GM18861 (cell line): Measurements from ENCODE around the gene LTN1.
A peak's percentile ranks its signal among the peaks of the same experiment; 100 is the strongest.
"Not testable (repeated sequence)": the region's sequence is repeated elsewhere in the genome, so short reads cannot be mapped to it uniquely, and the experiment has no call there.

Experiments used
- ATAC-seq: cut with Tn5 transposase; IDR thresholded peaks from one replicate; pipeline ENCODE4 v1.9.1; 2021; ENCODE audit not compliant: unreplicated experiment

Gene LTN1

DNA sequence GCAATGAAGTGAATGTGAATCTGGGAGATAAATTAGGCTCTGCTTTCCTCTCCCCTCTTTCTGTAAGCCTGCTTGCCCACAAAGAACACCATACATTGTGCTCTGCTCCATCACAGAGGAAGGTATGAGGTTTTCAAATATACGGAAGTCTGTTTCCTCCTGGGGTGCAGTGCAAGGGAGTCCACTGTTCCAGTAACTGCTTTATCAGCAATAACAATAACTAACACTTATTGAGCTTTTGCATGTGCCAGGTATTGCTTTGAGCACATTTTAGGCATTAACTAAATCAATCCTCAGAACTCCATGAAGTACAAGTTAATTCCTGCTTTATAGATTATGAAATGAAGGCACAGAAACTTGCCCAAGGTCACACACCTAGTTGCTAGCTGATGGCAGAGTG lies 10.0 kb downstream of the LTN1 start:
- ATAC-seq, result no peak

DNA sequence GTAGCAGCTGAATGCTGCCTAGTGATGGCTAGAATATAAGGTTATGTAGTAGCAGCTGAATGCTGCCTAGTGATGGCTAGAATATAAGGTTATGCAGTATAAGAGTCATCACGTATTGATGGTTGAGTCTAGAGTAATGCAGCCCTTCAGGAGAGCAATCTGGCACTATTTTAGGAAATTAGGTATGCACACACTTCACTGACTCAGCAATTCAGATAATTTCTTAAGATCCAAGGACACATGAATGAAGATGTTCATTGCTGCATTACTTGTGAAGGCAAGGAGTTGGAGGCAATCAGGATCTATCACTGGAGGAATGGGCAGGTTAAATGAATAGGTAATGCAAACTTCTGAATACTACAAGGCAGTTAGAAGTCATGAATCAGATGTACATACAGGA lies 13.6 kb downstream of the LTN1 start:
- ATAC-seq, result no peak

DNA sequence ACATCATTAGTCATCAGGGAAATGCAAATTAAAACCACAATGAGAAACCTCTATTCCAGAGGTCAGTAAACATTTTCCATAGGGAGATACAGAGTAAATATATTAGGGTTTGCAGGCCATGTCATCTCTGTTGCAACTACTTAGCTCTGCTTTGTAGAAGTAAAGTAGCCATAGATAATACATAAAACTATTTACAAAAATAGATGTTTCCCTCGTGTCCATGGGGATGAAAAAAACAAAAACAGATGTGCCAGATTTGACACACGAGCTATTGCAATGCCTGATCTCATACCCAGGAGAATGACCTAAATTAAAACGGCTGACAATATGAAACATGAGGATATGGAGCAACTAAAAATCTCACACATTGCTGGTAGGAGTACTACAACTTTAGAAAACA lies 17.3 kb downstream of the LTN1 start:
- ATAC-seq, result no peak

DNA sequence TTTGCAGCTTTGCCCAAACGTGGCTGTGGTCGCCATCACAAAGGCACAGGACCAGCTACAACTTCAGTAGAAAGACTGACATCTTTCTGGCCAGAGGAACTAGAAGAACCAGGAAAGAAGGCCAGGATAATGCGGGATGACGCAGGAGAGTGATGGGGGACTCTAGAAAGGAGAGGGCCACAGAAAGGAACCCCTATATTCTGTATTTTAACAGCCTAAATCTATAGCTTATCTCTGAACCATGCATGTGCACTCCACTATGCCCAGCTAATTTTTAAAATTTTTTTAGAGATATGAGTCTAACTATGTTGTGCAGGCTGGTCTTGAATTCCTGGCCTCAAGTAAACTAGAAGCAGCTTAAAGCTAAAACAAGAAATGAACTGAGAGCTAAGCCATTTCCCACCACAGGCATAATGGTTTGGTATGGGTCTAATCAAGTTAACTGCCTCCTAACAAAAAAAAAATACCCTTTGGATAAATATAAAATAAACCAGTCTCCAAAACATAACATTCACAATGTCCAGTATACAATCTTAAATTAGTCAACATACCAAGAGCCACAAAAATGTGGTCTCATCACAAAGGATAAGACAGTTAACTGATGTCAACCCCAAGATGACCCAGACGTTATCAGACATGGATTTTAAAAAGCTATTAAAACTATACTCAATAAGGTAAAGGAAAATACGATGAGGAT lies 18.0 kb downstream of the LTN1 start:
- ATAC-seq, result no peak

DNA sequence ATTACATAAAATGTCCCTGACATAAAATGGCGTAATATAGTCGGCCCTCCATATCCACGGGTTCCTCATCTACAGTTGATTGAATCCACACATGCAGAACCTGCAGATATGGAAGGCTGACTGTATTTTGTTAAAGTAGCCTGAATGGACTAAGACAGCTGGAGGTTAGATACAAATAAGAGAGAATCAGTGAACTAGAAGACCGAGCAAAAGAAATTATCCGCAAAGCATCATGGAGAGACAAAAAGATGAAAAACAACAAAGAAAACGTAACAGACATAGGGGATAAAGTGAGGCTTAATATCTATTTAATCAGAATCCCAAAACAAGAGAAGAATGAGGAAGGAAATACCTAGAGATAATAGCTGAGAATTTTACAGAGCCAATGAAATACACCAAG lies 20.3 kb downstream of the LTN1 start:
- no peak for ATAC-seq

DNA sequence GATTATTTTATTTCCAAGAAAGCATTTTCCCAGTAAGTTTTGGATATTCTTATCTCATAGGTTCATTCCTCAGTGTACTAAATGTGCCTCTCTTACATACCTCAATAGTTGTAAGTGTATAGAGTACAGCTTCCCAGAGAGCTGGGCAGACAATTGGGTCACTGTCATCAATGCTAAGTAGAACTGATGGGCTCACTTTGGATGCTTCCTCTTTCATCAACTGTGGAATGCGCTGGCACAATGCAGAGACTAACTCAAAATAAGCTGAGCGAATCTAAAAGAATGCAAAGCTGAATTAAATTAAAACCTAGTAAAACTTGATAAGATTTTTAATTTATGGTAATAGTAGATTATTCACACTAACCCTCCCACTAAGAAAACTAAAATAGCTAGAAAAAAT lies 21.5 kb downstream of the LTN1 start:
- no peak for ATAC-seq

DNA sequence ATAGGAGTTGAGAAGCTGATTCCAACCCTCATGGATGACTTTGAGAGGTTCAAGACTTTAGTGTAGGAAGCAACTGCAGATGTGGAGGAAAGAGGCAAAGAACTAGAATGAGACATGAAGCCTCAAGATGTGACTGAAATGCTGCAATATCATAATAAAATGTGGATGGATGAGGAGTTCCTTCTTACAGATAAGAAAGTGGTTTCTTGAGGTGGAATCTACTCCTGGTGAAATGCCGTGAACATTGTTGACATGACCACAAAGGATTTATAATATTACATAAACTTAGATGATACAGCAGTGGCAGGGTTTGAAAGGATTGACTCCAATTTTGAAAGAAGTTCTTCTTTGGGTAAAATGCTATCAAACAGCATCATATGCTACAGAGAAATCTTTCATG lies 28.8 kb downstream of the LTN1 start:
- no peak for ATAC-seq

DNA sequence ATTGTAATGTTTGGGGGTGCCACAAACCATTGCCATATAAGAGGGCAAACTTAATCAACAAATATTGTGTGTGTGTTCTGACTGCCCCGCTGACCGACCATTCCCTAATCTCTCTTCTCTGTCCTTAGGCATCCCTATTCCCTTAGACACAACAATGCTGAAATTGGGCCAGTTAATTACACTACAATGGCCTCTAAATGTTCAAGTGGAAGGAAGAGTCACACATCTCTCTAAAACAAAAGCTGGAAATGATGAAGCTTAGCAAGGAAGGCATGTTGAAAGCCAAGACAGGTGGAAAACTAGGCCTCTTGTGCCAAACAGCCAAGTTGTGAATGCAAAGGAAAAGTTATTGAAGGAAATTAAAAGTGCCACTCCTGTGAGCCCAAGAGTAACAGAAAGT lies 30.2 kb downstream of the LTN1 start:
- ATAC-seq, result no peak

DNA sequence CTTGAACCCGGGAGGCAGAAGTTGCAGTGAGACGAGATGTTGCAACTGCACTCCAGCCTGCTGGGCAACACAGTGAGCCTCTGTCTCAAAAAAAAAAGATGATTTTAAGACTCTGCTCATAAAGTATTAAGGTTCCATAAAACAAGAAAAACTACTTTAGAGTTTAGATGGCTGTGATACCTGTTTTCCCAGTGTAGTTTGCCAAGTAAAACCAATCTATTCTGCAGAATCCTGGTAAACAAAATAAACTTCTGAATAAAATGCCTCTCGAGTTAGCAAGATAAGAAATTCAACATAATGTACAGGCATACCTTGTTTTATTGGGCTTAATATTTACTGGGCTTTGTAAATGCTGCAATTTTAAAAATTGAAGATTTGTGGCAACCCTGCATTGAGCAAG lies 30.8 kb downstream of the LTN1 start:
- no peak for ATAC-seq

DNA sequence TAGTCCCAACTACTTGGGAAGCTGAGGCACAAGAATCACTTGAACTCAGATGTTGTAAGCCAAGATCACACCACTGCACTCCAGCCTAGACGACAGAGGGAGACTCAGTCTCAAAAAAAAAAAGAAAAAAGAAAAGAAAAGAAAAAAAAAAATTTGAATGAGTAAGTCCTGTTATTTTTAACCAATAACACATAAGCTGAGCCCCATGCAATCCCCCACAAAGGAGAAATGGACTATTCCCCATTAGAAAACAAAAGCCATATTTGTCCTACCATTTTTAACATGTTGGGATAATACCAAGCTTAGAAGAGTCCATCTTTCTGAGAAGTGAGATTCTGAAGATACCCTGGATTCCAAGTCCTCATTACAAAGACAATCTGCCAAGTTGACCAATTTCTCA lies 32.4 kb downstream of the LTN1 start:
- no peak for ATAC-seq

DNA sequence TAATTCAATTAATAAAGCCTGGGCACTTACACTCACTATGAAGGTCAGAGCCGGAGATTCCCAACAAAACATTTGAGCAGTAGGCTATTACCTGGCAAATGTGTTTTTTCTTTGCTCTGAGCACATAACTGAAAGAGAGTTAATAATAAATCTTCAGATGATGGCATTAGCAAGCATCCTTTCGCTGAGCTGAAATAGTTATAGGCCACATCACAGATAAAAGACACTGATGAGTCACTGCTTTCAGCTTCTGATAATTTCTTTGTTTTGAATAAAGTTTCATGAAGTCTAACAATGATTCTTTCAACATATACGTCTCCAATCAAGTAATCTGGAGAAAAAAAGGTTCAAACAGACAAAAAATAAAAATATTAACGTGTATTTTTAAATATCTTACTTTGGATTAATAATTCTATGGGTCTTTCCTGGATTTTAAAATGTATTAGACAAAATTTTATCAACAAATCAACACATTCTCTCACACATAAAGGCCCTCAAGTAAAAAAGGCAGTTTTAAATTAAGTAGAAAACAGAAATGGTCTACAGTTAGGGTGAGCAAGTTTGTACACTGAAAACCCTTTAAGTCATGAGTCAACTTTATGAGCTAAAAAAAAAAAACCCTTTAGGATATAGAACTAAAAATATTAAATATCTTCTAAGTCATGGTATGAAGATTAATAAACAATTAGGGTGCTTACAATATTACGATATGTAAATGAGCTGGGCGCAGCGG lies 33.1 kb downstream of the LTN1 start:
- ATAC-seq, result no peak

DNA sequence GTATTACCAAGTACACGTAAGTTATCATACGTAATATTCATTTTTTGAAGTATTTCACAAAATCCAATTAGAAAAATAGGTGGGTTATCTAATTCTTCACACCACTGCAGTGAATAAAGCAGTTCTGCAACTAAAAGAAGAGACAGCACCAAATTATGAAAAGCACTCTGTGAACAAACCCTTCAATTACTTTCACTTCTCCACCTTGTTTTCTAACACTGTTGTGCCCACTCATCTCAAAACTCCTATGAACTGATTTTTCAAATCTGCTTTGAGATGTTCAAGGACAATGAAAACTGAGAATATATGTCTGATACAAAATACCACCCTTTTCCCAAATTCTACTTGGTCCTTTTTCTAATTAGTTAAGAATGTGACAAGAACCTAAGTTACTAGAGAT lies 39.4 kb downstream of the LTN1 start:
- peak; percentile 67 for ATAC-seq

DNA sequence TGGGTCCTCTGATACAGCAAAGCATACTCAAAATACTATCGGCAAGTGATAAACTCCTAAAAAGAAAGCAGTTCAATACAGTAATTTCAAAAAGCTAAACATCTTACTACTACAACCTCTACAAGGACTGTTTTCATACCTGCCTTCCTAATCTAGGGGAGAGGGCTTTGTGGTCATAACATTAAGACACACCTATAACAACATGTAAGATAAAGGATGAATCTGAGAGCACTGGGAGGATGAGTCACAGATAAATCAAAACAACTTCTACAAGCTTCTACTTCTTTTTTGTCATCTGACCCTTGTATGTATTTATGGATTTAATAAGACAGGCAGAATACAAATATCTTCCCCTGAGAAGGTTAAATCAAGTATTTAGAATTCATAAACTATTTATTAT lies 40.0 kb downstream of the LTN1 start:
- no peak for ATAC-seq

DNA sequence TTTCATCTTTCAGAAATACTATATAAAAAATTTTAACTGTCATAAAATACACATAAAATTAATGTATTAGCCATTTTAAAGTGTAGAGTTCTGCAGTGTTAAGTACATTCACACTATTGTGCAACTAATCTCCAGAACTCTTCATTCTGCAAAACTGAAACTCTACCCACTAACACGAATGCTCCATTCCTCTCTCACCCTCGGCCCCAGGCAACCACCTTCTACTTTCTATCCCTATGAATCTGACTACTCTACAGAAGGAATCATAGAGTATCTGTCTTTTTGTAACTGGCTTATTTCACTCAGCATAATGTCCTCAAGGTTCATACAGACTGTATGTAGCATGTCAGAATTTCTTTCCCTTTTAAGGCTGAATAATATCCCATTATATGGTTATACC lies 43.4 kb downstream of the LTN1 start:
- no peak for ATAC-seq

DNA sequence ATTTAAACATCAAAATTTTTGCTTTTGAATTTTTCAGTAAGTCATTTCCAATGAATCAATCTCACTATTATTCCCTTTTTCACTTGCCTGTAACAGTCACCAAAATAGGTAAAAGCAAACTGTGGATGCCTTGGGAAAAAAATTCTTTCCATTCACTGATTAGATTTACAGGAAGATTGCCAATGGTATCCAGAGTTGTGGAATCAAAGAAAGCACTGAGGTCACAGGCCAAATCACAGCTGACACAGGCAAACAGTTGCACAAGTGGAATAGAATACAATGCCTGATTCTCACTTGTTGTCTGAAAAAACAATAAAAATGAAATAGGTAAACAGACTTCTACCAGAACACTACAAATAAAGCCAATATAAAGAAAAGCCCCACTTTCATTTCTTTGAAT lies 48.4 kb downstream of the LTN1 start:
- ATAC-seq, result no peak

DNA sequence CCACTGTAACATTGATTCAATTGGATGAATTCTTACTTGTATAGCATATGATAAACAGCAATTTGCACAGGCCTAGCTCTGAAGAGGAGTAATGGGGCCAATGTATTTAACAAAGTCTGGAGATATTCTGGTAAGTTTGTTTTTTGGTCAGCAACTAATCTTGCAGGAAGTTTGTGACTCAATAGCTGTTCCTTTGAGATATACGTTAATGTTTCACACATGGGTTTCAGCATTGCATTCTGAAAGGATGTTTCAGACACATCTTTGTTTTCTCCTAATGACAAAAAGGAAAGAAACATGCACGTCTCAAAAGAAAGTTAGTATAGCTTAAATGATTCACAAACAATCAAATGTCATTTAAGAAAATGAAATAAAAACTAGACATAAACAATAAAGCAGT lies 49.0 kb downstream of the LTN1 start:
- ATAC-seq, result no peak

DNA sequence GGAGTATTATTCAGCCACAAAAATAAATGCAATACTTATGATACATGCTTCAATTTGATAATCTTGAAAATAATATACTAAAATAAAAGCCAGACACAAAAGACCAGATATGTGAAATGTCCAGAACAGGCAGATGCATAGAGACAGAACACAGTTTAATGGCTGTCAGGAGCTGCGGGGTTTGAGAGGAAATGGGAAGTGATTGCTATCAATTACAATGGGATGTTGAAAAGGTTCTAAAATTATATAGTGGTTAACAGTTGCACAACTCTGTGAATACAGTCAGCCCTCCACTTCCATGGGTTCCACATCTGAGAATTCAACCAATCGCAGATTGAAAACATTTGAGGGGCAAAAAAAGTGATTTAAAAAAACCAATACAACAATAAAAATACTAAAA lies 54.0 kb downstream of the LTN1 start:
- ATAC-seq, result no peak

DNA sequence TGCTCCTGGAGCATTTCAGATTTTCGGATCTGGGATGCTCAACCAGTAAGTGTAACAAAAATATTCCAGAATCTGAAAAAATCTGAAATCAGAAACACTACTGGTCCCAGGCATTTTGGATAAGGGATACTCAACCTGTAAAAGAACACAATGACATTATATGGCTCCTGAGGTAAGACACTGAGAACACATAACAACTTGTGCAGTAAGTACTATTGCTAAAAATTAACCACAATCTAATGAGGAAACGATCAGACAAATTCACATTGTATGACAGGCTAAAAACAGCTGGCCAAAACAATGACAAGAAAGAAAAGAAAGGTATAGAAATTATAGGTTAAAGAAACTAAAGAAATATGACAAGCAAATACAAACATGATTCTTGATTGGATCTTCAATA lies 54.9 kb downstream of the LTN1 start:
- ATAC-seq, result no peak

DNA sequence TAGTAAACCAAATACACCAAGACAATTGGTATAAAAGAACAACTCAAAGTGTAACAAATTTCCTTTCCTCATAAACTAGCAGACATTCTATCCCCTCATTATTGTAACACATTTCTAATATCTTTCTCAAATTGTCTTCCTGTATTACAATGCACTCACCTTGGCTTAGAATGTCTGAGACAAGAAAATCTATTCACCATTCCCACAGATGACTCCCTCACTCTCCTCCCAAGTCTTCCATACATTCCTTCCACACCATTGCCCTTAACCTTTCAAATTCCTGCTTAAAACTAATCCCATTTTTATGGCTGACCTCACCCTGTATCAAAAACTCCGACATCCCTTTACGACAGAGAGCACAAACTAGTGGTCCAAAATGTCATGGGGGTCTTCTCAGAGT lies 56.0 kb downstream of the LTN1 start:
- ATAC-seq, result no peak

DNA sequence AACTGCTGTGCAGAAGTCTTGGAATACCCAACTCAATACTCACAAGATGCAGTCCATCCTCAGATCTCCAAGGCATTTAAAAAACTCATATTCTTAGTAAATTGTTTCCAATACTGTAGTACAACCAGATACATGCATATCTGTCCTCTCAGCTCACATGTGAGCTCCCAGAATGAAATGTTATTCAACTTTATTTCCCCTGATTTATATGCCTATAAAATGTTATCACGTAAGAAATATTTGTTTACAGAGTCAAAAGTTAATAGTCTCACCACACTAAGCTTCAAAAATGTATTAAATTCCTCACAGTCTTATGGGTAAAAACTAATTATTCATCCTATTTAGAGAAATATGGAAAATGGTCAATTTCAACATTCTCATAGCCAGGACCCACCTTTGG lies 56.6 kb downstream of the LTN1 start:
- no peak for ATAC-seq

DNA sequence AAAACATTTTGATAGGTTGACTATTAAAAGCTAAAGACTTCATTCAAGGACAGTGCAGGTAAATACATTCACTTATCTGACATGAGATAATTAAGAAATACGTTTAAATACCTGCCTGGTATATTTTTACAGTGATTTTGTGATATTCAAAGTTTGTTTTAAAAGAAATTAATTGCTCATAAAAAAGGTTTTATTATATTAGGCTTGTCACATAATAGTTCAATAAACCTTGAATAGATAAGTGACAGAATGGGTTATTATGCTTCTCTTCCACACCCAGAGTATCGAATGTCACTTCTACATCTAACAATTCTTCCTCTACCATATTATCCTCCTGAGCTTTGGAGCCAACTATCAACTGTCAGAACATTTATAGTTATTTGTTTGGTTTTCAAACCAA lies 60.0 kb downstream of the LTN1 start:
- ATAC-seq, result no peak

DNA sequence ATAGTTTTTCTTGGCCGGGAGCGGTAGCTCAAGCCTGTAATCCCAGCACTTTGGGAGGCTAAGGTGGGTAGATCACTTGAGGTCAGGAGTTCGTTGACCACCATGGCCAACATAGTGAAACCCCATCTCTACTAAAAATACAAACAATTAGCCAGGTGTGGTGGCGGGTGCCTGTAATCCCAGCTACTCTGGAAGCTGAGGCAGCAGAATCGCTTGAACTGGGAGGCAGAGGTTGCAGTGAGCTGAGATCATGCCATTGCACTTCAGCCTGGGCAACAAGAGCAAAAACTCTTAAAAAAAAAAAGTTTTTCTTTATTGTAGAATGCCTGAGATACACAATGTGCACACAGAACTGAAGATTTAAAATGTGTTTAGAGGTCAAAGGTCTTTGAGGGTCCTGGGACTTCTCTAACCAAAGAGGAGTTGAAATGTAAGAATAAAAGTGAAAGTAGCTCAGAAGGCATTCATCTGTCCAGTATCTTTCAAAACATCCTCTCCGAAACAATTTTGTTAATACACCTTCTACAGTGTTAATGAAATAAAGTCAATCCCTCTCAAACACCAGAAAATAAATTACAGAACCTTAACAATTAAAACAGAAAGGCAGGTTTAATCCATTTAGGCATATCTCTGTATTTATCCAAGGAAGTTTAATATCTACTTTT lies 60.8 kb downstream of the LTN1 start:
- not testable (repeated sequence) for ATAC-seq
